ENCODE data around the gene TAGLN2.

TAGLN2 gene

GRCh38 chr1:159916242-159917051 is 8.9 kb downstream of the TAGLN2 start:
- no peak for TF ChIP-seq CTCF (conservative IDR thresholded peaks at IDR 0.05; ENCODE audit: low read length)
- H3K4me3 ChIP-seq (ENCODE audit: low read length): no peak overlapping the region
- DNase-seq (ENCODE audit: low read depth): peak; percentile 72

GRCh38 chr1:159915571-159916241 is 9.6 kb downstream of the TAGLN2 start:
- TF ChIP-seq CTCF (conservative IDR thresholded peaks at IDR 0.05; ENCODE audit: low read length): no peak
- no peak for DNase-seq (ENCODE audit: low read depth)
- H3K4me3 ChIP-seq (ENCODE audit: low read length): no peak overlapping the region

- TF ChIP-seq CTCF (conservative IDR thresholded peaks at IDR 0.05; ENCODE audit: low read length): no peak
- no peak overlapping the region for H3K4me3 ChIP-seq (ENCODE audit: low read length)
- no peak for DNase-seq (ENCODE audit: low read depth)
Measured at GRCh38 chr1:159914252-159915018, 10.9 kb downstream of the TAGLN2 start.

- no peak for DNase-seq (ENCODE audit: low read depth)
- no peak overlapping the region for H3K4me3 ChIP-seq (ENCODE audit: low read length)
- TF ChIP-seq CTCF (conservative IDR thresholded peaks at IDR 0.05; ENCODE audit: low read length): no peak
Measured at GRCh38 chr1:159913451-159914192, 11.7 kb downstream of the TAGLN2 start.

- no peak overlapping the region for H3K4me3 ChIP-seq (ENCODE audit: low read length)
- no peak for DNase-seq (ENCODE audit: low read depth)
- no peak for TF ChIP-seq CTCF (conservative IDR thresholded peaks at IDR 0.05; ENCODE audit: low read length)
Measured at GRCh38 chr1:159911326-159912070, 13.8 kb downstream of the TAGLN2 start.
